HG02981 (cell line): ENCODE data around the gene HDAC1.
"Not testable (repeated sequence)": the region's sequence is repeated elsewhere in the genome, so short reads cannot be mapped to it uniquely, and the experiment has no call there.

Experiments
- ATAC-seq: cut with Tn5 transposase; IDR thresholded peaks from one replicate; pipeline ENCODE4 v1.9.1; 2021; ENCODE audit warnings: mild to moderate bottlenecking, moderate library complexity; ENCODE audit not compliant: unreplicated experiment

Gene HDAC1

GRCh38 chr1:32273391-32274208 is 18.3 kb upstream of the HDAC1 start:
- ATAC-seq, result no peak

GRCh38 chr1:32274646-32275340 is 17.1 kb upstream of the HDAC1 start:
- no peak for ATAC-seq

GRCh38 chr1:32275424-32275823 is 16.5 kb upstream of the HDAC1 start:
- no peak for ATAC-seq

- ATAC-seq, result no peak
Observed at GRCh38 chr1:32276032-32276782, 15.7 kb upstream of the HDAC1 start.

GRCh38 chr1:32284777-32285176 is 7.1 kb upstream of the HDAC1 start:
- ATAC-seq, result not testable (repeated sequence)

GRCh38 chr1:32285658-32286057 is 6.2 kb upstream of the HDAC1 start:
- no peak for ATAC-seq

- ATAC-seq, result no peak
Observed at GRCh38 chr1:32286763-32287162, 5.1 kb upstream of the HDAC1 start.

- ATAC-seq, result no peak
Observed at GRCh38 chr1:32289256-32289655, 2.6 kb upstream of the HDAC1 start.

- no peak for ATAC-seq
Observed at GRCh38 chr1:32291145-32291707, 657 bp upstream of the HDAC1 start.

- ATAC-seq, result not testable (repeated sequence)
Observed at GRCh38 chr1:32298211-32298610, 6.3 kb downstream of the HDAC1 start.

GRCh38 chr1:32299327-32299726 is 7.4 kb downstream of the HDAC1 start:
- ATAC-seq, result no peak

- no peak for ATAC-seq
Observed at GRCh38 chr1:32303358-32303757, 11.5 kb downstream of the HDAC1 start.

GRCh38 chr1:32303997-32304622 is 12.2 kb downstream of the HDAC1 start:
- ATAC-seq, result no peak

GRCh38 chr1:32305310-32305709 is 13.4 kb downstream of the HDAC1 start:
- no peak for ATAC-seq

- ATAC-seq, result no peak
Observed at GRCh38 chr1:32307324-32307723, 15.4 kb downstream of the HDAC1 start.

GRCh38 chr1:32309960-32310359 is 18.1 kb downstream of the HDAC1 start:
- ATAC-seq, result no peak

GRCh38 chr1:32311709-32312393 is 20.0 kb downstream of the HDAC1 start:
- ATAC-seq, result no peak

- no peak for ATAC-seq
Observed at GRCh38 chr1:32316903-32317277, 25.0 kb downstream of the HDAC1 start.

- no peak for ATAC-seq
Observed at GRCh38 chr1:32318127-32318869, 26.4 kb downstream of the HDAC1 start.
